Measurements from ENCODE around the gene KLHL18.

DNA sequence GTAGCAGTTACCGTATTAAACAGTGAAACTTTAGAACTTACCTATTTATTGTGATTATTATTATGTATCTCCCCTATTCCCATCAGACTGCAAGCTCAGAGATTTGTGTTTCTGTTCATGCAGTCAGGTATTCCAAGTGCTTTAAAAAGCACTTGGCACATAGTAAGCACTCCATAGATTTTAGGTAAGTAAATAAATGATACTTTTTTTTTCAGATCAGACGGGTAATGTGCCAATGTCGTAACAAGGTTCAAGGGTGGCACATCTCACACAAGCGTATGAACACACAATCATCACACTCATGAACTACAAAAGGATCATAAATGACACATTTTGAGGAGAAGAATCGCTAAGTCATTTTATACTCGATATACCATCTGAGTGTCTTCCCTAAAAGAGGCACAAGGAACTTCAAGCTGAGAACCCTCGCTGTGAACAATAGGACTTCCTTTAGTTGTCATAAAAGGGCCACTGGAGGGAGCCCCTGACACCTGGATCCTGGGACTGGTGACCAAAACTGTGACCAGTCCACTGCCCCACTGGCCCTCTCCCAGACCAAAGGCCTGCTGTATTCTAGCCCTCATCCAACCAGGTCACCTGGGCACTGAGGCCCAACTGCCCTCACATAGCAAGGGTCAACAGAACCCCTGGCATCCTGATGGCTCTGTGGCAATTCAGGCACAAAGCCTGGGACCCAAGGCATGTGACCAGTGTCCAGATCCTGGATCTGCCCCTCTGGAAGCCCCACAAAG, 32.3 kb upstream of the KLHL18 start:
- no peak for TF ChIP-seq POLR2AphosphoS5 (IDR thresholded peaks at IDR 0.05; ENCODE audit: low read depth, low read length)
- TF ChIP-seq SIN3A (IDR thresholded peaks at IDR 0.05; ENCODE audit: borderline replicate concordance, insufficient read depth, low read length), result no peak
- no peak for TF ChIP-seq TAF1 (IDR thresholded peaks at IDR 0.05; ENCODE audit: borderline replicate concordance, insufficient read depth, low read length)

Data from PFSK-1 (cell line).